ENCODE data around the gene THRB.

DNA sequence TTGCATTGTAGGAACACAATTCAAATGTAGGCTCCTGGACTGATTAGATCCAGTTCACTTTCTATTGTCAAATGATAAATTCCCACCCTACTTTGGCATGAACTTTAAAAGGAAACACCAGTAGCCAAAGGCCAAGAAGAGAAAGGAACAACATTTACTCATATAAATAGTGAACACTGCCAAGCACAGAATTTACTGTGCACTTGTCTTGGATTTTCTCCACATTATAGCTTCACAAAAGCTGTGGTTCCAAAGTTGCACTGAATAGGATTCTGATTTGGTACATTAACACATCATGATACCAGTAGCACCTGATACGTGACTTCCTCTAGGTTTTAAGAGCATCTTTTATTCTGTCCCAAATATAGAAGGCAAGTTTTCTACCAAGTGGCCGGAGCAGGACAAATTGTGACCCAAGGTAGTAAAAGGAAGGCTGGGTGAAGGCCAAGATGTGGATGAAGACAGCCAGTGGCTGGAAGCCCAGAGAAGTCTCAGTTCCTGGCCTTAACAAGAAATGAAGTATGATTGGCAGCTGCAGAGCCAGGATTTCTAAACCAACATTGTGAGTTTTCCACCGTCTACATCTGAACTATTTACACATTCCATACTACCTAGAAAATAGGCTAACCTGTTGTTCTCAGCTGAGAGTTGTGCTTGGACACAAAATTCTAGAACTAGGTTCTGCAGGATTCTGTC is 206.7 kb downstream of the THRB start:
- TF ChIP-seq POLR2AphosphoS5 (IDR thresholded peaks at IDR 0.05; ENCODE audit: control insufficient read depth, insufficient read depth, low read depth, low read length) = no peak
- TF ChIP-seq, protein P1, sequence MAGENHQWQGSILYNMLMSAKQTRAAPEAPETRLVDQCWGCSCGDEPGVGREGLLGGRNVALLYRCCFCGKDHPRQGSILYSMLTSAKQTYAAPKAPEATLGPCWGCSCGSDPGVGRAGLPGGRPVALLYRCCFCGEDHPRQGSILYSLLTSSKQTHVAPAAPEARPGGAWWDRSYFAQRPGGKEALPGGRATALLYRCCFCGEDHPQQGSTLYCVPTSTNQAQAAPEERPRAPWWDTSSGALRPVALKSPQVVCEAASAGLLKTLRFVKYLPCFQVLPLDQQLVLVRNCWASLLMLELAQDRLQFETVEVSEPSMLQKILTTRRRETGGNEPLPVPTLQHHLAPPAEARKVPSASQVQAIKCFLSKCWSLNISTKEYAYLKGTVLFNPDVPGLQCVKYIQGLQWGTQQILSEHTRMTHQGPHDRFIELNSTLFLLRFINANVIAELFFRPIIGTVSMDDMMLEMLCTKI (IDR thresholded peaks at IDR 0.05; ENCODE audit: partially characterized antibody) = no peak
- TF ChIP-seq, protein P2, sequence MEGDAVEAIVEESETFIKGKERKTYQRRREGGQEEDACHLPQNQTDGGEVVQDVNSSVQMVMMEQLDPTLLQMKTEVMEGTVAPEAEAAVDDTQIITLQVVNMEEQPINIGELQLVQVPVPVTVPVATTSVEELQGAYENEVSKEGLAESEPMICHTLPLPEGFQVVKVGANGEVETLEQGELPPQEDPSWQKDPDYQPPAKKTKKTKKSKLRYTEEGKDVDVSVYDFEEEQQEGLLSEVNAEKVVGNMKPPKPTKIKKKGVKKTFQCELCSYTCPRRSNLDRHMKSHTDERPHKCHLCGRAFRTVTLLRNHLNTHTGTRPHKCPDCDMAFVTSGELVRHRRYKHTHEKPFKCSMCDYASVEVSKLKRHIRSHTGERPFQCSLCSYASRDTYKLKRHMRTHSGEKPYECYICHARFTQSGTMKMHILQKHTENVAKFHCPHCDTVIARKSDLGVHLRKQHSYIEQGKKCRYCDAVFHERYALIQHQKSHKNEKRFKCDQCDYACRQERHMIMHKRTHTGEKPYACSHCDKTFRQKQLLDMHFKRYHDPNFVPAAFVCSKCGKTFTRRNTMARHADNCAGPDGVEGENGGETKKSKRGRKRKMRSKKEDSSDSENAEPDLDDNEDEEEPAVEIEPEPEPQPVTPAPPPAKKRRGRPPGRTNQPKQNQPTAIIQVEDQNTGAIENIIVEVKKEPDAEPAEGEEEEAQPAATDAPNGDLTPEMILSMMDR (IDR thresholded peaks at IDR 0.05 in 2 of 3, conservative IDR thresholded peaks at IDR 0.05 in 1 of 3; ENCODE audit: insufficient read depth in 2 of 3, low read depth in 1 of 3, low read length in 3 of 3) = no peak
- TF ChIP-seq POLR2A (conservative IDR thresholded peaks at IDR 0.05) = no peak
- no peak for TF ChIP-seq ZKSCAN8 (CRISPR knock-in tag; IDR thresholded peaks at IDR 0.05)
- TF ChIP-seq ZNF232 (CRISPR knock-in tag; IDR thresholded peaks at IDR 0.05) = no peak

Measured in K562 (cell line).